Caco-2 (cell line): ENCODE data around the gene MAGED1. TPM values are rescaled to one million over a fixed set of nuclear protein-coding genes. Genes with fewer than 3 reads are reported as not detected.

Experiments
- BruUV-seq: library from RNA; stranded (reverse); fragments of 400-500 nt; replicated peaks from 2 replicates; lab custom pipeline; 2021; lab: Mats Ljungman, UMichigan
- CTCF ChIA-PET: fragments of 300-600 bp; sonication (Branson Sonifier 250); formaldehyde crosslinking; loops from one replicate; lab custom pipeline; 2022; ENCODE audit warnings: antibody characterized with exemption; lab: Charles Lee
- POLR2A ChIA-PET: fragments of 300-600 bp; sonication (Branson Sonifier 250); formaldehyde crosslinking; loops from one replicate; lab custom pipeline; 2022; ENCODE audit warnings: antibody characterized with exemption; lab: Charles Lee
- DNase-seq, 2 experiments: peaks; one replicate each; pipeline versions ENCODE4 v3.0.0 to v3.0.0-alpha.2; 2020 to 2022
- H3K27me3 ChIP-seq: replicated peaks from 2 replicates; pipeline ENCODE4 v1.6.0; 2011; ENCODE audit warnings: low read length; ENCODE audit not compliant: control insufficient read depth, insufficient read depth
- H3K36me3 ChIP-seq: 2 replicates; pipeline ENCODE4 v1.5.1; 2011; ENCODE audit warnings: low read length; ENCODE audit not compliant: control insufficient read depth, insufficient read depth
- H3K4me1 ChIP-seq: fragments of 250-450 bp; sonication (Bioruptor Pico); 2 replicates; pipeline ENCODE4 v1.5.1; 2020; ENCODE audit warnings: mild to moderate bottlenecking
- H3K4me3 ChIP-seq: 2 replicates; pipeline ENCODE4 v1.5.1; 2011; ENCODE audit warnings: low read depth, mild to moderate bottlenecking, control low read depth, low read length
- H3K9me3 ChIP-seq: fragments of 250-450 bp; sonication (Bioruptor Pico); 2 replicates; pipeline ENCODE4 v1.5.1; 2020; ENCODE audit warnings: mild to moderate bottlenecking, moderate library complexity
- H3K27ac Mint-ChIP-seq: one replicate; pipeline ENCODE4 v1.8.0; 2022; ENCODE audit warnings: mixed read lengths; ENCODE audit not compliant: unreplicated experiment
- H3K27me3 Mint-ChIP-seq: one replicate; pipeline ENCODE4 v1.8.0; 2022; ENCODE audit warnings: mixed read lengths; ENCODE audit not compliant: insufficient read depth, unreplicated experiment
- H3K36me3 Mint-ChIP-seq: one replicate; pipeline ENCODE4 v1.8.0; 2022; ENCODE audit warnings: mild to moderate bottlenecking, mixed read lengths; ENCODE audit not compliant: insufficient read depth, unreplicated experiment
- H3K4me1 Mint-ChIP-seq: one replicate; pipeline ENCODE4 v1.8.0; 2022; ENCODE audit warnings: low read depth, mixed read lengths; ENCODE audit not compliant: unreplicated experiment
- H3K4me3 Mint-ChIP-seq: one replicate; pipeline ENCODE4 v1.8.0; 2022; ENCODE audit warnings: mild to moderate bottlenecking, moderate library complexity, mixed read lengths; ENCODE audit not compliant: unreplicated experiment
- H3K9me3 Mint-ChIP-seq: one replicate; pipeline ENCODE4 v1.8.0; 2022; ENCODE audit warnings: mixed read lengths; ENCODE audit not compliant: unreplicated experiment
- intact Hi-C: fragments of 100-400 bp; cut with micrococcal nuclease; formaldehyde crosslinking; loops from one replicate; pipeline ENCODE4 v1.10.0; 2022; ENCODE audit not compliant: unreplicated experiment
- total RNA-seq: library from RNA; stranded (reverse); gene quantifications from 2 replicates; pipeline ENCODE4 v1.2.3, GENCODE V29; 2022
- TF ChIP-seq, protein P1 (sequence below), 2 experiments: fragments of 200-600 bp in 1 of 2; IDR thresholded peaks; 1 replicate in 1 of 2; 2 replicates in 1 of 2; pipeline versions ENCODE4 v1.5.1 to v1.8.0; 2011 to 2022; ENCODE audit warnings: antibody characterized with exemption in 1 of 2, control low read depth in 1 of 2, inconsistent platforms in 1 of 2, low read depth in 1 of 2, low read length in 1 of 2, mild to moderate bottlenecking in 1 of 2, moderate library complexity in 1 of 2; ENCODE audit not compliant: insufficient read depth in 1 of 2, severe bottlenecking in 1 of 2, unreplicated experiment in 1 of 2

MAGED1 gene
- total RNA-seq, 1 experiment from 2014 or later = 174 TPM

DNA sequence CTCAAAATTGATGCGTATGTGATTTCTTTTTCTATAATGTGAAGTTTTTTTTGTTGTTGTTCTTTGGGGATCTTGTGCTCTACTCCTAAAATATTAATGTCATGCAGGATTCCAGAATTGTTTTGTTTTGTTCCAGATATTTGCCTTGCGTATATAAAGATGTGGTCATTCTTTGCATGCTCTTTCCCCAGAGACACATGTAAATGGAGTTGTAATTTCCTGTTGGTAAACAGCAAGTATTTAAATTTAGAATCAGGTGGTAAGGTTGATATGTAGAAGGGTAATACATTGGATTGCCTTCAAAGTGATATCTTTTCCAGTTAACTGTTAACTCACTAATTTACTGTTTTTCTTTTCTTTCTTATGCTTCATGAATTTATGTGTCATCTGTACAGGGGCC is 23.1 kb upstream of the MAGED1 start:
- Mint-ChIP-seq H3K9me3 (no peaks in the 10 kb centered on the region), H3K27me3 (no peaks in the 10 kb centered on the region), H3K4me3 (no peak overlapping the region), H3K36me3 (peaks cover 4% of the 10 kb centered on the region), H3K27ac (no peak overlapping the region), H3K4me1 (no peaks in the 10 kb centered on the region)
- POLR2A ChIA-PET = no interaction called here
- no peak overlapping the region for H3K4me3 ChIP-seq
- H3K9me3 ChIP-seq = no peaks in the 10 kb centered on the region
- H3K36me3 ChIP-seq = no peaks in the 10 kb centered on the region
- TF ChIP-seq, protein P1, sequence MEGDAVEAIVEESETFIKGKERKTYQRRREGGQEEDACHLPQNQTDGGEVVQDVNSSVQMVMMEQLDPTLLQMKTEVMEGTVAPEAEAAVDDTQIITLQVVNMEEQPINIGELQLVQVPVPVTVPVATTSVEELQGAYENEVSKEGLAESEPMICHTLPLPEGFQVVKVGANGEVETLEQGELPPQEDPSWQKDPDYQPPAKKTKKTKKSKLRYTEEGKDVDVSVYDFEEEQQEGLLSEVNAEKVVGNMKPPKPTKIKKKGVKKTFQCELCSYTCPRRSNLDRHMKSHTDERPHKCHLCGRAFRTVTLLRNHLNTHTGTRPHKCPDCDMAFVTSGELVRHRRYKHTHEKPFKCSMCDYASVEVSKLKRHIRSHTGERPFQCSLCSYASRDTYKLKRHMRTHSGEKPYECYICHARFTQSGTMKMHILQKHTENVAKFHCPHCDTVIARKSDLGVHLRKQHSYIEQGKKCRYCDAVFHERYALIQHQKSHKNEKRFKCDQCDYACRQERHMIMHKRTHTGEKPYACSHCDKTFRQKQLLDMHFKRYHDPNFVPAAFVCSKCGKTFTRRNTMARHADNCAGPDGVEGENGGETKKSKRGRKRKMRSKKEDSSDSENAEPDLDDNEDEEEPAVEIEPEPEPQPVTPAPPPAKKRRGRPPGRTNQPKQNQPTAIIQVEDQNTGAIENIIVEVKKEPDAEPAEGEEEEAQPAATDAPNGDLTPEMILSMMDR (IDR thresholded peaks at IDR 0.05; ENCODE audit: insufficient read depth in 1 of 2, low read depth in 1 of 2, low read length in 1 of 2, severe bottlenecking in 1 of 2, unreplicated experiment in 1 of 2) = no peak
- intact Hi-C loops = no loop called here
- DNase-seq = no peak
- no peaks in the 10 kb centered on the region for H3K27me3 ChIP-seq
- CTCF ChIA-PET = no interaction called here
- H3K4me1 ChIP-seq = no peaks in the 10 kb centered on the region
- no TSS peak for BruUV-seq

DNA sequence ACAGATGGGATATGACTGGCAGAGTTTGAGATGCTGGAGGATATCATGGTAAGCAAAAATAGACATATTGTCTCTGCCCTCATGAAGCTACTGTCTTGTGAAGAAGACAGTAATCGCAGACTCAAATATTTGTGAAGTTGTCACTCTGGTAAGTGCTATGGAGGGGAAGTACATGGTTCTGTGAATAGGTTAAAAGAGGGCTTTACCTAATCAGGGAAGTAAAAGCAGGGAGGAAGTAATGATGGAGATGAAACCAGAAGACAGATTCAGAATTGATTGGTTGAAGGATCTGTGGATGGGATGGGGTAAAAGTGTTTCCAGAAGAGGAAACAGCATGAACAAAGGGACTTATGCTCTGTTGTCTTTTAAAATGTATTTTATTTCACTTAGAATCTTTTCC is 19.3 kb upstream of the MAGED1 start:
- POLR2A ChIA-PET = no interaction called here
- no TSS peak for BruUV-seq

DNA sequence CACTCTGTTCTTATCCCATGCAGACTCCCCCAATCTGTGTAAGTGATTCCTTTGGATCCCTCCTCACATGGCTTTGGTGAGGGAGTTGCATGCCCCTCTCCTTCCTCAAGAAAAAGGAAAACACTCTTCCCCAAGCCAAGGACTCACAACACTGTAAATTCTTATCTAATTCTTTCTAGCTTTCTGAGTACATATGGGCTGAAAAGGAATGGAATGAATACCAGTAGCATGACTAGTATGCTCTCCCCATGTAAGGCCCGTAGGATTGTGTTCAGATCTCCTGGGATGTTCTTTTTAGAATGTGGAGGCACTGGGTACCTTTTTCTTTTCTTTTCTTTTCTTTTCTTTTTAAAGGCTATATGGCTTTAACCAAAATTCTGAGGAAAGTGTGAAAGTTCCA is 17.0 kb upstream of the MAGED1 start:
- H3K4me1 Mint-ChIP-seq = peaks cover 7% of the 10 kb centered on the region
- intact Hi-C loops = no loop called here
- Histone ChIP-seq H3K4me1 (peaks cover 14% of the 10 kb centered on the region), H3K27me3 (no peaks in the 10 kb centered on the region), H3K9me3 (no peaks in the 10 kb centered on the region), H3K36me3 (no peaks in the 10 kb centered on the region), H3K4me3 (no peak overlapping the region)
- H3K27ac Mint-ChIP-seq = no peak overlapping the region
- BruUV-seq = no TSS peak
- H3K4me3 Mint-ChIP-seq = no peak overlapping the region
- peaks cover 4% of the 10 kb centered on the region for H3K36me3 Mint-ChIP-seq
- no peaks in the 10 kb centered on the region for H3K27me3 Mint-ChIP-seq
- ChIA-PET POLR2A (no interaction called here), CTCF (no interaction called here)
- H3K9me3 Mint-ChIP-seq = no peaks in the 10 kb centered on the region
- no peak for DNase-seq
- TF ChIP-seq, protein P1 (IDR thresholded peaks at IDR 0.05; ENCODE audit: insufficient read depth in 1 of 2, low read depth in 1 of 2, low read length in 1 of 2, severe bottlenecking in 1 of 2, unreplicated experiment in 1 of 2) = no peak

More for the DNA sequence above, 19.3 kb upstream of the MAGED1 start:
- H3K9me3 ChIP-seq = no peaks in the 10 kb centered on the region
- intact Hi-C loops = no loop called here
- H3K27ac Mint-ChIP-seq = no peak overlapping the region
- no peaks in the 10 kb centered on the region; the same call in 1 of the 2 replicates for H3K4me1 ChIP-seq
- H3K9me3 Mint-ChIP-seq = no peaks in the 10 kb centered on the region
- no peak overlapping the region for H3K4me3 Mint-ChIP-seq
- no peaks in the 10 kb centered on the region for H3K27me3 ChIP-seq
- TF ChIP-seq, protein P1 (IDR thresholded peaks at IDR 0.05; ENCODE audit: insufficient read depth in 1 of 2, low read depth in 1 of 2, low read length in 1 of 2, severe bottlenecking in 1 of 2, unreplicated experiment in 1 of 2) = no peak
- CTCF ChIA-PET = no interaction called here
- no peak overlapping the region for H3K4me3 ChIP-seq
- H3K36me3 Mint-ChIP-seq = peaks cover 4% of the 10 kb centered on the region
- no peak for DNase-seq
- H3K36me3 ChIP-seq = no peaks in the 10 kb centered on the region
- H3K27me3 Mint-ChIP-seq = no peaks in the 10 kb centered on the region
- no peaks in the 10 kb centered on the region for H3K4me1 Mint-ChIP-seq
